Measurements from ENCODE around the gene GTF2A1L. TPM values are rescaled to one million over a fixed set of nuclear protein-coding genes. Genes with fewer than 3 reads are reported as not detected.

The GTF2A1L gene
- total and polyA plus RNA-seq, 2 donors (not counting 3 experiments of a cell fraction or from before 2014, with no cell fraction given): 0.46 TPM; not detected in 1

GRCh38 chr2:48693066-48693465, 75.4 kb downstream of the GTF2A1L start:
- no peak overlapping the region for H2AFZ ChIP-seq (ENCODE audit: low read depth, low read length)
- FAIRE-seq (no peak), DNase-seq (ENCODE audit: low read depth, low spot score) (no peak)
- H3K9ac ChIP-seq (replicated peaks; ENCODE audit: extremely low read depth, insufficient read depth, low read length): no peak overlapping the region
- H3K4me2 ChIP-seq (ENCODE audit: insufficient read depth, low read length): no peak overlapping the region
- dilution Hi-C loops (cut with MboI; ENCODE audit: extremely low pct_ligation_motif_present, low sequenced_read_pairs): no loop called here
- POLR2A ChIA-PET: no interaction called here
- no peak for TF ChIP-seq CTCF (IDR thresholded peaks at IDR 0.05; ENCODE audit: extremely low read depth in 1 of 2, insufficient read depth in 1 of 2, low read depth in 1 of 2, low read length in 2 of 2)
- TF ChIP-seq FOS (IDR thresholded peaks at IDR 0.05; ENCODE audit: borderline replicate concordance, insufficient read depth, low read length): no peak
- TF ChIP-seq POLR2A (IDR thresholded peaks at IDR 0.05; ENCODE audit: low read depth, low read length): no peak
- no peak for TF ChIP-seq GATA2 (IDR thresholded peaks at IDR 0.05; ENCODE audit: insufficient read depth, insufficient read length, low read depth, low read length)
- no peak for TF ChIP-seq MYC (IDR thresholded peaks at IDR 0.05; ENCODE audit: low read depth, low read length)
- TF ChIP-seq POLR2AphosphoS5 (IDR thresholded peaks at IDR 0.05; ENCODE audit: insufficient read depth, low read depth, low read length): no peak
- TF ChIP-seq EZH2 (IDR thresholded peaks at IDR 0.05; ENCODE audit: borderline replicate concordance, low read depth, low read length, severe bottlenecking): no peak
- H3K27ac ChIP-seq (ENCODE audit: insufficient read depth, low read depth, low read length): no peak overlapping the region
- no peaks in the 10 kb centered on the region for H3K79me2 ChIP-seq (ENCODE audit: control insufficient read depth, insufficient read depth, low read length)
- BruUV-seq (replicated peaks): no TSS peak
- CTCF ChIA-PET: no interaction called here
- no peaks in the 10 kb centered on the region for H3K4me1 ChIP-seq (ENCODE audit: control insufficient read depth, extremely low read depth, insufficient read depth, low read length)
- no peaks in the 10 kb centered on the region for H4K20me1 ChIP-seq (replicated peaks; ENCODE audit: control insufficient read depth, extremely low read depth, insufficient read depth, low read length)
- no peaks in the 10 kb centered on the region for H3K9me3 ChIP-seq (replicated peaks; ENCODE audit: control insufficient read depth, insufficient read depth, low read length)
- H3K36me3 ChIP-seq (ENCODE audit: control insufficient read depth in 2 of 2, extremely low read depth in 1 of 2, insufficient read depth in 2 of 2, low read length in 2 of 2): no peaks in the 10 kb centered on the region
- no peak overlapping the region for H3K4me3 ChIP-seq (replicated peaks in 1 of 3; ENCODE audit: insufficient read depth in 1 of 3, low read depth in 1 of 3, low read length in 3 of 3)
- intact Hi-C loops (cut with micrococcal nuclease): no loop called here
- H3K27me3 ChIP-seq (ENCODE audit: control insufficient read depth in 2 of 2, insufficient read depth in 2 of 2, low read length in 2 of 2): no peaks in the 10 kb centered on the region
- no peaks in the 10 kb centered on the region for H3K9me1 ChIP-seq (replicated peaks; ENCODE audit: control insufficient read depth, extremely low read depth, insufficient read depth, low read length)

- no peaks in the 10 kb centered on the region for H4K20me1 ChIP-seq (replicated peaks; ENCODE audit: control insufficient read depth, extremely low read depth, insufficient read depth, low read length)
- FAIRE-seq: no peak
- no peak overlapping the region for H3K4me3 ChIP-seq (replicated peaks in 1 of 3; ENCODE audit: insufficient read depth in 1 of 3, low read depth in 1 of 3, low read length in 3 of 3)
- no peaks in the 10 kb centered on the region for H3K27me3 ChIP-seq (ENCODE audit: control insufficient read depth in 2 of 2, insufficient read depth in 2 of 2, low read length in 2 of 2)
- no peaks in the 10 kb centered on the region for H3K9me1 ChIP-seq (replicated peaks; ENCODE audit: control insufficient read depth, extremely low read depth, insufficient read depth, low read length)
- H3K36me3 ChIP-seq (ENCODE audit: control insufficient read depth in 2 of 2, extremely low read depth in 1 of 2, insufficient read depth in 2 of 2, low read length in 2 of 2): no peaks in the 10 kb centered on the region
- no peak overlapping the region for H3K4me2 ChIP-seq (ENCODE audit: insufficient read depth, low read length)
- BruUV-seq (replicated peaks): no TSS peak
- no peaks in the 10 kb centered on the region for H3K4me1 ChIP-seq (ENCODE audit: control insufficient read depth, extremely low read depth, insufficient read depth, low read length)
- dilution Hi-C loops (cut with MboI; ENCODE audit: extremely low pct_ligation_motif_present, low sequenced_read_pairs) (no loop called here), intact Hi-C loops (cut with micrococcal nuclease) (no loop called here)
- ChIA-PET CTCF (no interaction called here), POLR2A (no interaction called here)
- no peak overlapping the region for H3K27ac ChIP-seq (ENCODE audit: insufficient read depth, low read depth, low read length)
- H3K79me2 ChIP-seq (ENCODE audit: control insufficient read depth, insufficient read depth, low read length): no peaks in the 10 kb centered on the region
- no peaks in the 10 kb centered on the region for H3K9me3 ChIP-seq (replicated peaks; ENCODE audit: control insufficient read depth, insufficient read depth, low read length)
- DNase-seq (ENCODE audit: low read depth, low spot score): no peak
- TF ChIP-seq EZH2 (IDR thresholded peaks at IDR 0.05; ENCODE audit: borderline replicate concordance, low read depth, low read length, severe bottlenecking) (no peak), GATA2 (IDR thresholded peaks at IDR 0.05; ENCODE audit: insufficient read depth, insufficient read length, low read depth, low read length) (no peak), FOS (IDR thresholded peaks at IDR 0.05; ENCODE audit: borderline replicate concordance, insufficient read depth, low read length) (no peak), POLR2A (IDR thresholded peaks at IDR 0.05; ENCODE audit: low read depth, low read length) (no peak), POLR2AphosphoS5 (IDR thresholded peaks at IDR 0.05; ENCODE audit: insufficient read depth, low read depth, low read length) (no peak), MYC (IDR thresholded peaks at IDR 0.05; ENCODE audit: low read depth, low read length) (no peak), CTCF (IDR thresholded peaks at IDR 0.05; ENCODE audit: extremely low read depth in 1 of 2, insufficient read depth in 1 of 2, low read depth in 1 of 2, low read length in 2 of 2) (no peak), MAX (IDR thresholded peaks at IDR 0.05; ENCODE audit: insufficient read depth, insufficient read length) (no peak), JUN (IDR thresholded peaks at IDR 0.05; ENCODE audit: borderline replicate concordance, insufficient read depth, insufficient read length, low read depth) (no peak)
- no peak overlapping the region for H3K9ac ChIP-seq (replicated peaks; ENCODE audit: extremely low read depth, insufficient read depth, low read length)
- no peak overlapping the region for H2AFZ ChIP-seq (ENCODE audit: low read depth, low read length)
These were observed 76.0 kb downstream of the GTF2A1L start for GRCh38 chr2:48693645-48694044.
